HG02943 (cell line): ENCODE measurements around the gene HOXD12.

ENCODE experiments used
- ATAC-seq: cut with Tn5 transposase; IDR thresholded peaks from one replicate; pipeline ENCODE4 v1.9.1; 2021; ENCODE audit warnings: mild to moderate bottlenecking, low read depth, moderate library complexity; ENCODE audit not compliant: unreplicated experiment

The HOXD12 gene

GRCh38 chr2:176092270-176093144, 7.1 kb upstream of the HOXD12 start, which contains the start of gene HOXD13:
HOXD13 (plus strand) TSS chr2:176092721; CDS start chr2:176092891, 170 bp downstream.
- ATAC-seq: no peak

- ATAC-seq: no peak
Observed at GRCh38 chr2:176093145-176093897, 6.3 kb upstream of the HOXD12 start.

GRCh38 chr2:176093898-176094249, 5.7 kb upstream of the HOXD12 start:
- no peak for ATAC-seq

- ATAC-seq: no peak
Observed at GRCh38 chr2:176094349-176094748, 5.2 kb upstream of the HOXD12 start.

DNA sequence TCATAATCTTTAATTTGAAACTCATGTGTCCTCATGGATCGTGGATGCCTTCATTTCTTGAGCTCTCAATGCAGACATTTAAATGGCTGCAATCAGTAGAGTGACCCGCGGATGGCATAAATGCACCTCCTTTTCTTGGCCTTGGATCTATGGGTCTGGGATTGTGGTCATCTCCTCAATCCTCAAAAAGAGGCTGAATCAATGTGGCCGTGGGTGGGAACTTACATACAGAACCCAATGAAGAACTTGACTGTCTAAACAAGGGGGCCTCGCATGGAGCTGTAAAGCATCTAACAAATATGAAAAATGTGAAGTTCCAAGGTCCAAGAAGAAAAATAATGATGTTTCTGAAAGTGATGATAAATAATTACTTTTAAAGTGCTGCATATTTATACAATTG, 4.2 kb upstream of the HOXD12 start:
- ATAC-seq: no peak

DNA sequence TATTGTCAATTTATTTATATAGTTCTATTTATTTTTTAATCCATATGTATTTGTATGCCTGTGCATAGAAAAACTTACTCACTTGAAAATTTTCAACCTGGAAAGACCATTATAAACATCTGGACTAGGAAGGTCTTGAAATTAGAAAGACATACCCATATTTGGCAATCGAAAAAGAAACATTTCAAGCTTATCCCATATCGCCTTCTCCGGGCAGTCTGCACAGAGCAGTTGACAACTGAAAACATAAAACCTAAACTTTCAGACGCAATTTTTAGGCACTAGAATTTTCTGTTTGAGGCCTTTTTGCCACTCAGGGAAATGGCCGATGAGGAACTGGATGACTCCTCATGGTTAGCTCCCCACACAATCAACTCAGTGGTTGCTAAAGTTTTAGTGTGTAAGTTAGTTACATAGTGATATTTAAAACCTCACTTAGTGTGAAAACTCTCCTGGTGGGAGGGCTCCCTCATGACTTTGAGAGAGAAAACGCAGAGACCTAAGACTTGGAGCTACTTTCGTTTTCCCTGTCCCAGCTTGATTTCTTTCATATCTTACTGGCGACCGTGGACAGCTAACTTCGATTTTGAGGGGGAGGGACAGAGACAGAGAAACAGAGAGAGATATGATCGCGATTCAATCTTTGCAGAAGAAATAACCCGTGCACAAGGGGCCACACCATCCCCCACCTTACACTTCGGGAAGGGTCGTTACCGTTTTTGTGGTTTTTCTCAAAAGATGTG, 3.2 kb upstream of the HOXD12 start:
- ATAC-seq: no peak

DNA sequence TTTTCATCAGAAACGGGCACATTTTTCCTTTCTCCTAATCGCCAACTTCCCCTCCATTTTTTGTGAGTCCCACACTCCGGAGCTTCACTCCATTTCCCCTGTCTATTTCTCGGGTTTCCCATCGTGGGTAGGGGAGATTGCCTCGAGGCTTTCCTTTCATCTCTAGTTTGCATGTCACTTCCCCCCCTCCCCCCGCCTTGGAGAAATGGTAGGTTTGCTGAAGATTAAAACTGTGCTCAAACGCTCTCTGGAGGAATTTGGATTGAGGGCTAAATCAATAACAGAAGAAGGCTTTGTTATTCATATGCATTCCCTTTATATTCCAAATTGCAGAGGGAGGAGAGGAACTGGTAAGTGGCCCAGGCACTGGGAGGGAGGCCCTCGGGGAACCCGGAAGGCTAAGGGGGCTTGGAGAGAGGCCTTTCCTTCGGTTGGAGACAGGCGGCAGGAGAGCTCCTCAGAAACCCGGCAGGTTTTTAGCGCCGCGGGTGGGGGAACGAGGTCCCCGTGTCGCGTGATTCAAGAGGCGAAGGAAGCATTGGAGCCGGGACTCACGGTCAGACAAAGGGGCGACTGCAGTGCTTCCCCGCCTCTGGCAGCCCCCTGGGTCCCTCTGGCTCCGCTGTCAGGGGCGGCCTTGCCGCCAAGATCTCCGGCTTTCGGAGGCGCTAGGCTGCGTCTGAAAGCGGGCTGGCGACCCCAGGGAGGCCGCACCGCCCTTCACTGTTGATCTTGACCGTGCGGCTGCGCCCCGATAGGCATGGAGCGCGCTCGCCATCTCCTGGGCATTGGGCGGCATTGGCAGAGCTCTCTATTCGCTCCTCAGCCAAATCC, 2.4 kb upstream of the HOXD12 start:
- peak; percentile 92 for ATAC-seq

- no peak for ATAC-seq
Observed at GRCh38 chr2:176097820-176098365, 1.7 kb upstream of the HOXD12 start.

DNA sequence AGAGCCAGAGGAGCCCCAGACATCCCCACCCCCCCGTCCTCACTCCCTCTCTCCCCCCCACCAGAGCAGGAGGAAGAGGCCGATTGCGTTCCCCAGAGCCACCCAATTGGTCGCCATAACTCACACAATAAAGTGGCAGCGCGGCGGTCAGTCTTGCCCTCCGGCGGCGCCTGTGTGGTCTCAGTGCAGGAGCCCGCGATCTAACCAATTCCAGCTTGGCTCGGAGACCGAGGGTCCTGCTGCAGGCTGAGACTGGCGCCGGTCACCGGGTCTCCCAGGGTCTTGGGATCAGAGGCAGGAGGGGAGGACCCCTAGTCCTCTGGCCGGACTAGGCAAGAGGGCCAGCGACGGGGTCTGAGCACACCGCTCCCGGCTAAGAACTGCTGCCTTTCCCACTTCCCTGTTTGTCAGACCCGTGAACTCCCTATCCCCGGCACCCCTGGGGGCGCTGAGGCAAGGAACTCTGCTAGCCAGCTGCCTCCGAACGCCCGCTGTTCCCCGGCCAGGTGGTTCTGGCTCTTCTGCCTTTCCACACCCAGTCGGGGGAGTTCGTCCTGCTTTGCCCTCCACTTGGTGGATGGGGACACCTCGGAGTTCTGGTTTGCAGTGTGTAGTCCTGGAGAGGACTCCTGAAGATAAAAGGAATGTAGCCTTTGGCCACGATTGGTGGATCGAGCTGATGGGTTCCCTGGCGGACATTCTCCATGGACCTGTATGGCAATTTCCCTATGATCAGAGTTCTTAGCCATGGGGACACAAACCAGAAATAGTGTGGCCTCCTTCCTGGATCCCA, 1.0 kb upstream of the HOXD12 start:
- ATAC-seq: no peak

- no peak for ATAC-seq
Observed at GRCh38 chr2:176099159-176099727, 352 bp upstream of the HOXD12 start.

- ATAC-seq: no peak
Observed at GRCh38 chr2:176100547-176101140, 1.0 kb downstream of the HOXD12 start.

DNA sequence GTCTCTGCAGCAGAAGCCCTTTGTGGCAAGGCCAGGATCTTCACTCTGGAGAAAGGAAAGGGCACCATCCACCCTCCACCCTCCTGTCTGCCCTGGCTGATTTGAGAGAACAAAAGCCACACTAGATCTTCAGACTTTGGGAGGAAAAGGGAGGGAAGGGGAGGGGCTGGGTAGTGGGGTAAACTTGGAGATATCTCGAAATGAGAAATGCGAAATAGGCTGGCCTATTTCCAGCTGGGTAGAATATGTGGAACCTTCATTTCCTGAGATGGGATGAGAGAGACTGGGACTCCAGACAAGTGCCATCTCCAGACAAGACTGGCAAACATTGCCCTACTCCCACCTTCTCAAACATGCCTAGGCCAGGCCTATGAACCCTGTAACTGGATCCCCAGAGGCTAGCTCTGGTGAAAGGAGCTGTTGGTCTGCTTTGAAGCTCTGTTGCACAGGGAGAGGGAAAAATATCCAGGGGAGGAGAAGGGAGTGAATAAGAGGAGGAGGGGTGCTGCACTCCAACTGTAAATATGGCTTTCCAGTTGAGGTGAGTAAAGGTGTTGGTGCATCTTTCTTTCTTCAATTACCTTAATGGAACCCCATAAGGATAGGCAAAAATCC, 1.7 kb downstream of the HOXD12 start:
- no peak for ATAC-seq

DNA sequence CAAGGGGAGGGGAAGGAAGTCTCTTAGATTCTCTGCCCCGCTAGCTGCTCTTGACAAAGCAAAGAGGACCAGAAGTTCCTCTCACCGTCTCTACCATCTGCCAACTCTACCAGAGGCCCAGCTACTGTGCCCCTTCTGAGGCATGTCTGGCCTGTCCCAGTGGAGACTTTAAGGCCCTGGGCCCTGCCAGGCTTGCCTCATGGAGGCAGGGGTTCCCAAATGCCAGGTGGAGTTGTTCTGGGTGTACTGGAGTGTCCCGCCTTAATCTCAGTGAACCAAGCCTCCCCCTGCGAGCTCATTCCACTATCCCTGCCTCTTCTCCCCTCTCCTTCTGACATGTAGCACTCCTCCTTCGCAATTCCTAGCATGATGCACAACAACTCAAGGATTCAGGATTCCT, 2.2 kb downstream of the HOXD12 start:
- no peak for ATAC-seq

- no peak for ATAC-seq
Observed at GRCh38 chr2:176102309-176102866, 2.8 kb downstream of the HOXD12 start.

GRCh38 chr2:176103194-176103593, 3.6 kb downstream of the HOXD12 start:
- no peak for ATAC-seq

- no peak for ATAC-seq
Observed at GRCh38 chr2:176103742-176104315, 4.2 kb downstream of the HOXD12 start.

- ATAC-seq: no peak
Observed at GRCh38 chr2:176104316-176105077, 4.9 kb downstream of the HOXD12 start.
